Osteoblast (primary cell): ENCODE data around the gene HLA-DRB5. TPM values are rescaled to one million over a fixed set of nuclear protein-coding genes. Genes with fewer than 3 reads are reported as not detected.
"Not testable (repeated sequence)": the region's sequence is repeated elsewhere in the genome, so short reads cannot be mapped to it uniquely, and the experiment has no call there.

Experiments used
- DNase-seq: peaks from one replicate; pipeline ENCODE4 v3.0.0; 2011; ENCODE audit warnings: low spot score, mixed read lengths; ENCODE audit not compliant: insufficient read length; ENCODE audit errors: missing footprints
- H2AFZ ChIP-seq: 2 replicates; pipeline ENCODE4 v1.6.0; 2011; ENCODE audit warnings: mild to moderate bottlenecking, low read length
- H3K27ac ChIP-seq: 2 replicates; pipeline ENCODE4 v1.5.1; 2011; ENCODE audit warnings: mild to moderate bottlenecking, low read depth, low read length, moderate library complexity
- H3K27me3 ChIP-seq: 2 replicates; pipeline ENCODE4 v1.6.0; 2012; ENCODE audit warnings: mild to moderate bottlenecking, control low read depth, inconsistent platforms, low read length, moderate library complexity; ENCODE audit not compliant: insufficient read depth
- H3K36me3 ChIP-seq: 2 replicates; pipeline ENCODE4 v1.5.1; 2011; ENCODE audit warnings: mild to moderate bottlenecking, low read length, control low read depth, moderate library complexity; ENCODE audit not compliant: insufficient read depth
- H3K4me1 ChIP-seq: 2 replicates; pipeline ENCODE4 v1.5.1; 2011; ENCODE audit warnings: mild to moderate bottlenecking, low read length, control low read depth, moderate library complexity; ENCODE audit not compliant: insufficient read depth
- H3K4me2 ChIP-seq: 2 replicates; pipeline ENCODE4 v1.6.0; 2011; ENCODE audit warnings: mild to moderate bottlenecking, low read length; ENCODE audit not compliant: insufficient read depth
- H3K4me3 ChIP-seq: fragments of 200-600 bp; sonication (generic); 3 replicates; pipeline ENCODE4 v1.5.1; 2012; ENCODE audit warnings: mild to moderate bottlenecking, low read length, inconsistent platforms; ENCODE audit not compliant: insufficient read depth
- H3K79me2 ChIP-seq: 2 replicates; pipeline ENCODE4 v1.6.0; 2012; ENCODE audit warnings: mild to moderate bottlenecking, low read length, control low read depth, inconsistent platforms; ENCODE audit not compliant: insufficient read depth
- H3K9me3 ChIP-seq: 2 replicates; pipeline ENCODE4 v1.5.1; 2011; ENCODE audit warnings: low read depth, low read length, control low read depth
- H4K20me1 ChIP-seq: 2 replicates; pipeline ENCODE4 v1.6.0; 2012; ENCODE audit warnings: mild to moderate bottlenecking, low read length, control low read depth; ENCODE audit not compliant: insufficient read depth
- CTCF ChIP-seq: IDR thresholded peaks from 2 replicates; pipeline ENCODE4 v1.5.1; 2011; ENCODE audit warnings: mild to moderate bottlenecking, low read depth, low read length, moderate library complexity; ENCODE audit errors: extremely low read depth
- total RNA-seq: library from RNA; depleted of rRNA; stranded (reverse); fragments of >200 nt; gene quantifications from 2 replicates; pipeline ENCODE4 v1.2.3, GENCODE V29; 2012

The HLA-DRB5 gene
- total RNA-seq, 1 donor = not detected

GRCh38 chr6:32553037-32553742, 23.1 kb upstream of the HLA-DRB5 start:
- TF ChIP-seq CTCF = no peak
- no peak overlapping the region for H2AFZ ChIP-seq

GRCh38 chr6:32551410-32551809, 21.3 kb upstream of the HLA-DRB5 start:
- Histone ChIP-seq H3K4me2 (no peak overlapping the region), H3K79me2 (no peaks in the 10 kb centered on the region), H3K27me3 (no peaks in the 10 kb centered on the region), H4K20me1 (no peaks in the 10 kb centered on the region), H3K27ac (no peak overlapping the region), H3K9me3 (no peaks in the 10 kb centered on the region), H3K4me3 (no peak overlapping the region), H2AFZ (no peak overlapping the region), H3K4me1 (no peaks in the 10 kb centered on the region), H3K36me3 (no peaks in the 10 kb centered on the region)
- DNase-seq = no peak
- TF ChIP-seq CTCF = no peak

More at GRCh38 chr6:32553037-32553742, 23.1 kb upstream of the HLA-DRB5 start:
- Histone ChIP-seq H3K79me2 (no peaks in the 10 kb centered on the region), H3K36me3 (no peaks in the 10 kb centered on the region), H4K20me1 (no peaks in the 10 kb centered on the region), H3K4me2 (no peak overlapping the region), H3K27me3 (no peaks in the 10 kb centered on the region), H3K27ac (no peak overlapping the region), H3K9me3 (no peaks in the 10 kb centered on the region), H3K4me3 (no peak overlapping the region), H3K4me1 (no peaks in the 10 kb centered on the region)
- DNase-seq = no peak

GRCh38 chr6:32539839-32540238, 9.8 kb upstream of the HLA-DRB5 start:
- H3K4me3 ChIP-seq = no peak overlapping the region
- H3K79me2 ChIP-seq = no peaks in the 10 kb centered on the region
- H4K20me1 ChIP-seq = no peaks in the 10 kb centered on the region
- H3K9me3 ChIP-seq = no peaks in the 10 kb centered on the region
- no peak overlapping the region for H3K27ac ChIP-seq
- no peak for DNase-seq
- no peak overlapping the region for H3K4me2 ChIP-seq
- TF ChIP-seq CTCF = no peak
- H3K4me1 ChIP-seq = no peaks in the 10 kb centered on the region
- no peaks in the 10 kb centered on the region for H3K36me3 ChIP-seq
- no peaks in the 10 kb centered on the region for H3K27me3 ChIP-seq
- H2AFZ ChIP-seq = no peak overlapping the region

- H2AFZ ChIP-seq, H3K36me3 ChIP-seq, DNase-seq, H3K9me3 ChIP-seq, H3K4me3 ChIP-seq, H3K27ac ChIP-seq, H3K79me2 ChIP-seq, H4K20me1 ChIP-seq, H3K4me2 ChIP-seq, H3K27me3 ChIP-seq, H3K4me1 ChIP-seq: not testable (repeated sequence)
These were observed 325 bp upstream of the HLA-DRB5 start for GRCh38 chr6:32530431-32530793.
